H9 (cell line): ENCODE results near the gene ITGB7. TPM values are rescaled to one million over a fixed set of nuclear protein-coding genes. Genes with fewer than 3 reads are reported as not detected.
A peak's percentile ranks its signal among the peaks of the same experiment; 100 is the strongest.

Source experiments
- DNase-seq: peaks from one replicate; pipeline ENCODE4 v3.0.0-alpha.2; 2017
- H2AFZ ChIP-seq: one replicate; pipeline ENCODE4 v1.6.1; 2013; ENCODE audit warnings: mild to moderate bottlenecking, low read length, control low read depth, moderate library complexity
- H2AK5ac ChIP-seq: 2 replicates; pipeline ENCODE4 v1.6.1; 2013; ENCODE audit warnings: low read length, control low read depth, mixed read lengths; ENCODE audit not compliant: insufficient read length
- H2BK120ac ChIP-seq: one replicate; pipeline ENCODE4 v1.6.1; 2013; ENCODE audit warnings: low read depth, mild to moderate bottlenecking, low read length, control low read depth, inconsistent platforms; ENCODE audit not compliant: poor library complexity, severe bottlenecking
- H2BK12ac ChIP-seq: 2 replicates; pipeline ENCODE4 v1.6.1; 2013; ENCODE audit warnings: low read length, control low read depth, mixed read lengths, low read depth; ENCODE audit not compliant: insufficient read length
- H2BK15ac ChIP-seq: 2 replicates; pipeline ENCODE4 v1.6.1; 2013; ENCODE audit warnings: low read depth, low read length, control low read depth
- H2BK20ac ChIP-seq: one replicate; pipeline ENCODE4 v1.6.1; 2013; ENCODE audit warnings: low read depth, mild to moderate bottlenecking, low read length, control low read depth, inconsistent platforms; ENCODE audit not compliant: poor library complexity, severe bottlenecking
- H2BK5ac ChIP-seq: 2 replicates; pipeline ENCODE4 v1.6.1; 2013; ENCODE audit warnings: low read length, control low read depth, mixed read lengths; ENCODE audit not compliant: insufficient read length
- H3K14ac ChIP-seq: 2 replicates; pipeline ENCODE4 v1.6.1; 2013; ENCODE audit warnings: low read length, control low read depth; ENCODE audit not compliant: insufficient read depth
- H3K18ac ChIP-seq: 2 replicates; pipeline ENCODE4 v1.6.1; 2013; ENCODE audit warnings: low read depth, mild to moderate bottlenecking, mixed read lengths, low read length, control low read depth; ENCODE audit not compliant: insufficient read length
- H3K23ac ChIP-seq: 2 replicates; pipeline ENCODE4 v1.6.1; 2013; ENCODE audit warnings: low read length, control low read depth, mixed read lengths, low read depth; ENCODE audit not compliant: insufficient read length
- H3K23me2 ChIP-seq: 2 replicates; pipeline ENCODE4 v1.6.1; 2013; ENCODE audit warnings: low read depth, mild to moderate bottlenecking, mixed read lengths, low read length, control low read depth; ENCODE audit not compliant: insufficient read length, poor library complexity, severe bottlenecking
- H3K27ac ChIP-seq: 2 replicates; pipeline ENCODE4 v1.5.1; 2013; ENCODE audit warnings: low read length, control low read depth, mixed read lengths, low read depth; ENCODE audit not compliant: insufficient read length
- H3K27me3 ChIP-seq: 2 replicates; pipeline ENCODE4 v1.6.1; 2013; ENCODE audit warnings: low read length, control low read depth, inconsistent platforms; ENCODE audit not compliant: insufficient read depth
- H3K4ac ChIP-seq: 2 replicates; pipeline ENCODE4 v1.6.1; 2013; ENCODE audit warnings: low read depth, mild to moderate bottlenecking, control low read depth, inconsistent platforms, low read length, moderate library complexity
- H3K4me1 ChIP-seq: 2 replicates; pipeline ENCODE4 v1.6.1; 2013; ENCODE audit warnings: low read length, control low read depth, inconsistent platforms; ENCODE audit not compliant: insufficient read depth
- H3K4me2 ChIP-seq: 2 replicates; pipeline ENCODE4 v1.6.1; 2013; ENCODE audit warnings: low read length, control low read depth, mixed read lengths; ENCODE audit not compliant: insufficient read length, insufficient read depth
- H3K56ac ChIP-seq: 2 replicates; pipeline ENCODE4 v1.6.1; 2013; ENCODE audit warnings: low read depth, mild to moderate bottlenecking, mixed read lengths, low read length, control low read depth; ENCODE audit not compliant: insufficient read length
- H3K79me1 ChIP-seq: 2 replicates; pipeline ENCODE4 v1.6.1; 2013; ENCODE audit warnings: low read depth, mild to moderate bottlenecking, moderate library complexity, low read length, control low read depth, inconsistent platforms; ENCODE audit not compliant: insufficient read depth, poor library complexity, severe bottlenecking
- H3K79me2 ChIP-seq: 2 replicates; pipeline ENCODE4 v1.6.1; 2013; ENCODE audit warnings: low read length, control low read depth, inconsistent platforms; ENCODE audit not compliant: insufficient read depth
- H3K9ac ChIP-seq: 2 replicates; pipeline ENCODE4 v1.6.1; 2013; ENCODE audit warnings: low read length, control low read depth, mixed read lengths; ENCODE audit not compliant: insufficient read length; ENCODE audit errors: extremely low read depth
- H3K9me3 ChIP-seq: one replicate; pipeline ENCODE4 v1.6.1; 2013; ENCODE audit warnings: low read depth, low read length, inconsistent platforms; ENCODE audit not compliant: control insufficient read depth
- H3T11ph ChIP-seq: one replicate; pipeline ENCODE4 v1.6.1; 2013; ENCODE audit warnings: mild to moderate bottlenecking, low read length, control low read depth, inconsistent platforms
- H4K20me1 ChIP-seq: one replicate; pipeline ENCODE4 v1.6.1; 2013; ENCODE audit not compliant: control insufficient read depth, insufficient read length, insufficient read depth
- H4K5ac ChIP-seq: 2 replicates; pipeline ENCODE4 v1.6.1; 2013; ENCODE audit warnings: low read depth, mild to moderate bottlenecking, mixed read lengths, low read length, control low read depth; ENCODE audit not compliant: insufficient read length
- H4K8ac ChIP-seq: replicated peaks from 2 replicates; pipeline ENCODE4 v1.6.1; 2013; ENCODE audit warnings: low read length, control low read depth, mixed read lengths, low read depth; ENCODE audit not compliant: insufficient read length
- H4K91ac ChIP-seq: 2 replicates; pipeline ENCODE4 v1.6.1; 2013; ENCODE audit warnings: low read depth, mild to moderate bottlenecking, moderate library complexity, mixed read lengths, low read length, control low read depth; ENCODE audit not compliant: insufficient read length
- H3K27ac Mint-ChIP-seq, 3 experiments: 2 replicates in 2 of 3; 3 replicates in 1 of 3; pipeline ENCODE4 v1.8.0; 2020 to 2021; ENCODE audit warnings: mixed read lengths in 3 of 3, mild to moderate bottlenecking in 1 of 3, moderate library complexity in 1 of 3
- H3K27me3 Mint-ChIP-seq: 2 replicates; pipeline ENCODE4 v1.8.0; 2021; ENCODE audit warnings: low read depth, mild to moderate bottlenecking, moderate library complexity, mixed read lengths
- H3K36me3 Mint-ChIP-seq, 3 experiments: 2 replicates in 2 of 3; 3 replicates in 1 of 3; pipeline ENCODE4 v1.8.0; 2020 to 2021; ENCODE audit warnings: low read depth in 3 of 3, mixed read lengths in 3 of 3; ENCODE audit not compliant: insufficient read depth in 1 of 3
- H3K4me1 Mint-ChIP-seq, 2 experiments: 2 replicates each; pipeline ENCODE4 v1.8.0; 2020; ENCODE audit warnings: mixed read lengths in 2 of 2
- H3K4me3 Mint-ChIP-seq, 2 experiments: 2 replicates in 1 of 2; 3 replicates in 1 of 2; pipeline ENCODE4 v1.8.0; 2020 to 2021; ENCODE audit warnings: mild to moderate bottlenecking in 2 of 2, mixed read lengths in 2 of 2, moderate library complexity in 1 of 2
- H3K9me3 Mint-ChIP-seq, 2 experiments: 2 replicates in 1 of 2; 3 replicates in 1 of 2; pipeline ENCODE4 v1.8.0; 2020; ENCODE audit warnings: mild to moderate bottlenecking in 2 of 2, mixed read lengths in 2 of 2, moderate library complexity in 1 of 2
- WGBS: extraction: QIAGEN DNeasy Blood & Tissue Kit; methylation state at CpG from one replicate; pipeline ENCODE4 v1.1.7; 2013; ENCODE audit warnings: missing lambda C conversion rate, low lambda C conversion rate, mixed read lengths; ENCODE audit not compliant: insufficient read length; ENCODE audit errors: extremely low coverage; 5-methylcytosine and 5-hydroxymethylcytosine counted together
- total RNA-seq: library from RNA; stranded (reverse); gene quantifications from 2 replicates; pipeline ENCODE4 v1.2.1, GENCODE V29; 2021
- TF ChIP-seq, protein P1 (sequence below): fragments of 200-600 bp; sonication (generic); conservative IDR thresholded peaks from 3 replicates; pipeline ENCODE4 v1.8.0; 2021; ENCODE audit warnings: antibody characterized with exemption, mild to moderate bottlenecking

The ITGB7 gene
- total RNA-seq, 1 experiment from 2014 or later = 0.39 TPM

DNA sequence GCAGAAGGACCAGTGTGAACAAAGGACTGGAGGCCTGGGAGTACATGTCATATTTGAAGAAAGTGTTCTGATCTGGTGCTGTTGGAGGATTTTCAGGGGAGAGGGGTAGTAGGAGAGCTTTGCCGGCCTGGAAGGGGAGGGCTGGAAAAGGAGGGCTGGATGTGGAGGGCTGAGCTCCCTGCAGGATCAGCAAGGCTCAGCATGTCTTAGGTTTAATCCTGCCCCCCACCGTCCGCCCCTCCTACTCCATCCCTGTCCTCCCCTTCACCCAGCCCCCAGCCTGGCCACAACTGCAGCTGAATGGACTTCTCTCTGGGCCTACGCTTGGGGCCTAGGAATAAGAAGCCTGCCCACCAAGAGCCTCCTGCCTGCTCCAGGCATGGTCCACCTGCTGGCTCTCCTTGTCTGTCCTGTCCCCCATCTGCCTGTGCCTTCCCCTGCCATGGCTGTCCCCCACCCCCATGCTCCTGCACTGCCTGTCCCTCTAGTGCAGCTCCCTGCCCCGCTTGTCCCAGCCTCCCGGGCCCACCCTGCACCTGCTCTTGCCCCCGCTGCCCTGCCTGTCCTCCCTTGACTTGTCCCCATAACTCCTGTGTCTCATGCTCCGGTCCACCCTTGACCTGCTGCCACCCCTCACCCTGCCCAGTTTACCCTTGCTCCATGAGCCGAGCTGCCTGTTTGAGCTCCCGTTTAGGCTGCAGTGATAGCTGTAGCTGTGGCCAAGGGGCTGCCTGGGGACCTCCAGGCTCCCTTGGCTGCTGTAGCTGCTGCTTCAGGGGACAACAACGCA lies 34.8 kb upstream of the ITGB7 start:
- no peak overlapping the region for H4K8ac ChIP-seq
- H3K27ac ChIP-seq = no peak overlapping the region
- H3K23me2 ChIP-seq = no peaks in the 10 kb centered on the region
- peak overlapping the region; percentile 28 for H3K18ac ChIP-seq
- Mint-ChIP-seq H3K27me3 (peaks cover 4% of the 10 kb centered on the region), H3K9me3 (no peaks in the 10 kb centered on the region; a peak in 2 of 5 replicates), H3K4me3 (peak overlapping the region in 1 of 2 experiments; percentile 35; a peak in 4 of 5 replicates), H3K27ac (peak overlapping the region; percentile 28 to 82 (median 58); a peak in 5 of 7 replicates), H3K4me1 (peaks cover 43 to 51% of the 10 kb centered on the region in 2 experiments), H3K36me3 (no peaks in the 10 kb centered on the region)
- TF ChIP-seq, protein P1, sequence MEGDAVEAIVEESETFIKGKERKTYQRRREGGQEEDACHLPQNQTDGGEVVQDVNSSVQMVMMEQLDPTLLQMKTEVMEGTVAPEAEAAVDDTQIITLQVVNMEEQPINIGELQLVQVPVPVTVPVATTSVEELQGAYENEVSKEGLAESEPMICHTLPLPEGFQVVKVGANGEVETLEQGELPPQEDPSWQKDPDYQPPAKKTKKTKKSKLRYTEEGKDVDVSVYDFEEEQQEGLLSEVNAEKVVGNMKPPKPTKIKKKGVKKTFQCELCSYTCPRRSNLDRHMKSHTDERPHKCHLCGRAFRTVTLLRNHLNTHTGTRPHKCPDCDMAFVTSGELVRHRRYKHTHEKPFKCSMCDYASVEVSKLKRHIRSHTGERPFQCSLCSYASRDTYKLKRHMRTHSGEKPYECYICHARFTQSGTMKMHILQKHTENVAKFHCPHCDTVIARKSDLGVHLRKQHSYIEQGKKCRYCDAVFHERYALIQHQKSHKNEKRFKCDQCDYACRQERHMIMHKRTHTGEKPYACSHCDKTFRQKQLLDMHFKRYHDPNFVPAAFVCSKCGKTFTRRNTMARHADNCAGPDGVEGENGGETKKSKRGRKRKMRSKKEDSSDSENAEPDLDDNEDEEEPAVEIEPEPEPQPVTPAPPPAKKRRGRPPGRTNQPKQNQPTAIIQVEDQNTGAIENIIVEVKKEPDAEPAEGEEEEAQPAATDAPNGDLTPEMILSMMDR = no peak
- no peak overlapping the region for H2BK12ac ChIP-seq
- DNase-seq = peak; percentile 81
- no peak overlapping the region for H2AFZ ChIP-seq
- H3T11ph ChIP-seq = no peak overlapping the region
- H2BK20ac ChIP-seq = no peak overlapping the region
- H3K4me1 ChIP-seq = peaks cover 2% of the 10 kb centered on the region; the same call in 1 of the 2 replicates
- H3K27me3 ChIP-seq = peaks cover 2% of the 10 kb centered on the region; the same call in 1 of the 2 replicates
- no peak overlapping the region for H4K91ac ChIP-seq
- no peak overlapping the region for H3K23ac ChIP-seq
- H3K14ac ChIP-seq = peak overlapping the region; percentile 41
- H2BK15ac ChIP-seq = no peak overlapping the region
- H3K4ac ChIP-seq = no peak overlapping the region
- WGBS = no CpG with 5 or more reads among the region's 11 CpGs
- H3K9ac ChIP-seq = no peak overlapping the region
- H3K79me1 ChIP-seq = no peaks in the 10 kb centered on the region
- H3K4me2 ChIP-seq = no peak overlapping the region
- no peak overlapping the region for H4K5ac ChIP-seq
- no peaks in the 10 kb centered on the region; the same call in 1 of the 2 replicates for H3K79me2 ChIP-seq
- H2BK120ac ChIP-seq = no peak overlapping the region
- no peaks in the 10 kb centered on the region for H3K9me3 ChIP-seq
- no peak overlapping the region for H2BK5ac ChIP-seq
- no peak overlapping the region for H3K56ac ChIP-seq
- no peaks in the 10 kb centered on the region for H4K20me1 ChIP-seq
- H2AK5ac ChIP-seq = no peak overlapping the region
